Neural crest cell (in vitro differentiated cells): ENCODE results near the gene EFNA4. TPM values are rescaled to one million over a fixed set of nuclear protein-coding genes. Genes with fewer than 3 reads are reported as not detected.

Experiments
- DNase-seq: peaks from one replicate; pipeline ENCODE4 v3.0.0; 2021; ENCODE audit warnings: low read depth, mixed read lengths, low spot score
- H3K27ac Mint-ChIP-seq: one replicate; pipeline ENCODE4 v1.8.0; 2021; ENCODE audit warnings: mild to moderate bottlenecking, mixed read lengths; ENCODE audit not compliant: unreplicated experiment
- H3K27me3 Mint-ChIP-seq: 2 replicates; pipeline ENCODE4 v1.8.0; 2021; ENCODE audit warnings: low read depth, mild to moderate bottlenecking, mixed read lengths
- H3K36me3 Mint-ChIP-seq: 2 replicates; pipeline ENCODE4 v1.8.0; 2021; ENCODE audit warnings: low read depth, mild to moderate bottlenecking, mixed read lengths
- H3K4me1 Mint-ChIP-seq: 2 replicates; pipeline ENCODE4 v1.8.0; 2021; ENCODE audit warnings: mixed read lengths
- H3K4me3 Mint-ChIP-seq: one replicate; pipeline ENCODE4 v1.8.0; 2021; ENCODE audit warnings: mild to moderate bottlenecking, mixed read lengths
- H3K9me3 Mint-ChIP-seq: 2 replicates; pipeline ENCODE4 v1.8.0; 2021; ENCODE audit warnings: mixed read lengths
- CTCF ChIP-seq: fragments of 200-600 bp; sonication (generic); conservative IDR thresholded peaks from 2 replicates; pipeline ENCODE4 v1.5.0; 2021; ENCODE audit warnings: antibody characterized with exemption, mild to moderate bottlenecking
- total RNA-seq: library from RNA; stranded (reverse); gene quantifications from 2 replicates; pipeline ENCODE4 v1.2.1, GENCODE V29; 2021

The EFNA4 gene
- total RNA-seq, 1 donor from 2014 or later, result 28.5 TPM

GRCh38 chr1:155022136-155022926, 41.2 kb upstream of the EFNA4 start:
- no peak overlapping the region for H3K4me3 Mint-ChIP-seq
- no peak for DNase-seq
- H3K27ac Mint-ChIP-seq, result no peak overlapping the region
- H3K4me1 Mint-ChIP-seq, result peaks cover 20% of the 10 kb centered on the region
- no peaks in the 10 kb centered on the region for H3K9me3 Mint-ChIP-seq
- no peak for TF ChIP-seq CTCF
- no peaks in the 10 kb centered on the region for H3K36me3 Mint-ChIP-seq
- no peaks in the 10 kb centered on the region for H3K27me3 Mint-ChIP-seq

GRCh38 chr1:155022927-155023236, 40.7 kb upstream of the EFNA4 start:
- H3K9me3 Mint-ChIP-seq, result no peaks in the 10 kb centered on the region
- no peak for DNase-seq
- TF ChIP-seq CTCF, result no peak
- no peaks in the 10 kb centered on the region for H3K36me3 Mint-ChIP-seq
- H3K4me1 Mint-ChIP-seq, result peaks cover 17% of the 10 kb centered on the region
- H3K4me3 Mint-ChIP-seq, result no peak overlapping the region
- H3K27ac Mint-ChIP-seq, result no peak overlapping the region
- H3K27me3 Mint-ChIP-seq, result no peaks in the 10 kb centered on the region

GRCh38 chr1:155023627-155024026, 39.9 kb upstream of the EFNA4 start:
- peaks cover 15% of the 10 kb centered on the region for H3K4me1 Mint-ChIP-seq
- peak overlapping the region; percentile 19 for H3K27ac Mint-ChIP-seq

GRCh38 chr1:155024315-155024714, 39.2 kb upstream of the EFNA4 start:
- no peak overlapping the region for H3K27ac Mint-ChIP-seq
- DNase-seq, result no peak
- no peak overlapping the region for H3K4me3 Mint-ChIP-seq
- no peaks in the 10 kb centered on the region for H3K36me3 Mint-ChIP-seq
- H3K4me1 Mint-ChIP-seq, result peaks cover 8% of the 10 kb centered on the region
- no peaks in the 10 kb centered on the region for H3K27me3 Mint-ChIP-seq
- no peaks in the 10 kb centered on the region for H3K9me3 Mint-ChIP-seq
- TF ChIP-seq CTCF, result no peak

More at GRCh38 chr1:155023627-155024026, 39.9 kb upstream of the EFNA4 start:
- DNase-seq, result no peak
- H3K36me3 Mint-ChIP-seq, result no peaks in the 10 kb centered on the region
- H3K4me3 Mint-ChIP-seq, result no peak overlapping the region
- H3K27me3 Mint-ChIP-seq, result no peaks in the 10 kb centered on the region
- TF ChIP-seq CTCF, result no peak
- no peaks in the 10 kb centered on the region for H3K9me3 Mint-ChIP-seq

GRCh38 chr1:155026154-155026553, 37.4 kb upstream of the EFNA4 start:
- no peaks in the 10 kb centered on the region for H3K9me3 Mint-ChIP-seq
- H3K27me3 Mint-ChIP-seq, result no peaks in the 10 kb centered on the region
- no peak overlapping the region for H3K4me3 Mint-ChIP-seq
- no peaks in the 10 kb centered on the region for H3K36me3 Mint-ChIP-seq
- H3K27ac Mint-ChIP-seq, result no peak overlapping the region
- no peak for TF ChIP-seq CTCF
- no peak for DNase-seq
- H3K4me1 Mint-ChIP-seq, result no peaks in the 10 kb centered on the region
